ENCODE results near the gene GMNC.

- TF ChIP-seq, protein P1, sequence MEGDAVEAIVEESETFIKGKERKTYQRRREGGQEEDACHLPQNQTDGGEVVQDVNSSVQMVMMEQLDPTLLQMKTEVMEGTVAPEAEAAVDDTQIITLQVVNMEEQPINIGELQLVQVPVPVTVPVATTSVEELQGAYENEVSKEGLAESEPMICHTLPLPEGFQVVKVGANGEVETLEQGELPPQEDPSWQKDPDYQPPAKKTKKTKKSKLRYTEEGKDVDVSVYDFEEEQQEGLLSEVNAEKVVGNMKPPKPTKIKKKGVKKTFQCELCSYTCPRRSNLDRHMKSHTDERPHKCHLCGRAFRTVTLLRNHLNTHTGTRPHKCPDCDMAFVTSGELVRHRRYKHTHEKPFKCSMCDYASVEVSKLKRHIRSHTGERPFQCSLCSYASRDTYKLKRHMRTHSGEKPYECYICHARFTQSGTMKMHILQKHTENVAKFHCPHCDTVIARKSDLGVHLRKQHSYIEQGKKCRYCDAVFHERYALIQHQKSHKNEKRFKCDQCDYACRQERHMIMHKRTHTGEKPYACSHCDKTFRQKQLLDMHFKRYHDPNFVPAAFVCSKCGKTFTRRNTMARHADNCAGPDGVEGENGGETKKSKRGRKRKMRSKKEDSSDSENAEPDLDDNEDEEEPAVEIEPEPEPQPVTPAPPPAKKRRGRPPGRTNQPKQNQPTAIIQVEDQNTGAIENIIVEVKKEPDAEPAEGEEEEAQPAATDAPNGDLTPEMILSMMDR (IDR thresholded peaks at IDR 0.05; ENCODE audit: poor library complexity, severe bottlenecking): no peak
- TF ChIP-seq EZH2 (IDR thresholded peaks at IDR 0.05; ENCODE audit: borderline replicate concordance, insufficient read depth, low read length, poor library complexity, severe bottlenecking) (no peak), POLR2AphosphoS5 (IDR thresholded peaks at IDR 0.05) (no peak), EP300 (conservative IDR thresholded peaks at IDR 0.05; ENCODE audit: poor library complexity, severe bottlenecking) (no peak)
- TF ChIP-seq, protein P2, sequence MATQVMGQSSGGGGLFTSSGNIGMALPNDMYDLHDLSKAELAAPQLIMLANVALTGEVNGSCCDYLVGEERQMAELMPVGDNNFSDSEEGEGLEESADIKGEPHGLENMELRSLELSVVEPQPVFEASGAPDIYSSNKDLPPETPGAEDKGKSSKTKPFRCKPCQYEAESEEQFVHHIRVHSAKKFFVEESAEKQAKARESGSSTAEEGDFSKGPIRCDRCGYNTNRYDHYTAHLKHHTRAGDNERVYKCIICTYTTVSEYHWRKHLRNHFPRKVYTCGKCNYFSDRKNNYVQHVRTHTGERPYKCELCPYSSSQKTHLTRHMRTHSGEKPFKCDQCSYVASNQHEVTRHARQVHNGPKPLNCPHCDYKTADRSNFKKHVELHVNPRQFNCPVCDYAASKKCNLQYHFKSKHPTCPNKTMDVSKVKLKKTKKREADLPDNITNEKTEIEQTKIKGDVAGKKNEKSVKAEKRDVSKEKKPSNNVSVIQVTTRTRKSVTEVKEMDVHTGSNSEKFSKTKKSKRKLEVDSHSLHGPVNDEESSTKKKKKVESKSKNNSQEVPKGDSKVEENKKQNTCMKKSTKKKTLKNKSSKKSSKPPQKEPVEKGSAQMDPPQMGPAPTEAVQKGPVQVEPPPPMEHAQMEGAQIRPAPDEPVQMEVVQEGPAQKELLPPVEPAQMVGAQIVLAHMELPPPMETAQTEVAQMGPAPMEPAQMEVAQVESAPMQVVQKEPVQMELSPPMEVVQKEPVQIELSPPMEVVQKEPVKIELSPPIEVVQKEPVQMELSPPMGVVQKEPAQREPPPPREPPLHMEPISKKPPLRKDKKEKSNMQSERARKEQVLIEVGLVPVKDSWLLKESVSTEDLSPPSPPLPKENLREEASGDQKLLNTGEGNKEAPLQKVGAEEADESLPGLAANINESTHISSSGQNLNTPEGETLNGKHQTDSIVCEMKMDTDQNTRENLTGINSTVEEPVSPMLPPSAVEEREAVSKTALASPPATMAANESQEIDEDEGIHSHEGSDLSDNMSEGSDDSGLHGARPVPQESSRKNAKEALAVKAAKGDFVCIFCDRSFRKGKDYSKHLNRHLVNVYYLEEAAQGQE (IDR thresholded peaks at IDR 0.05; ENCODE audit: borderline replicate concordance): no peak
These were observed 40.7 kb upstream of the GMNC start for GRCh38 chr3:190903156-190903555.

Data from neural cell (in vitro differentiated cells).